Stimulated activated CD8-positive, alpha-beta memory T cell treated with anti-CD3 and anti-CD28 coated beads, Interleukin-4, amount 100 ng/mL, for 4 hours (primary cell): ENCODE measurements around the gene GRID2IP.
"Not testable (repeated sequence)": the region's sequence is repeated elsewhere in the genome, so short reads cannot be mapped to it uniquely, and the experiment has no call there.

Experiments used
- DNase-seq, 2 donors: peaks; one replicate each; pipeline ENCODE4 v3.0.0-alpha.2; 2020; ENCODE audit warnings: low read depth in 2 of 2, low spot score in 1 of 2

The GRID2IP gene

DNA sequence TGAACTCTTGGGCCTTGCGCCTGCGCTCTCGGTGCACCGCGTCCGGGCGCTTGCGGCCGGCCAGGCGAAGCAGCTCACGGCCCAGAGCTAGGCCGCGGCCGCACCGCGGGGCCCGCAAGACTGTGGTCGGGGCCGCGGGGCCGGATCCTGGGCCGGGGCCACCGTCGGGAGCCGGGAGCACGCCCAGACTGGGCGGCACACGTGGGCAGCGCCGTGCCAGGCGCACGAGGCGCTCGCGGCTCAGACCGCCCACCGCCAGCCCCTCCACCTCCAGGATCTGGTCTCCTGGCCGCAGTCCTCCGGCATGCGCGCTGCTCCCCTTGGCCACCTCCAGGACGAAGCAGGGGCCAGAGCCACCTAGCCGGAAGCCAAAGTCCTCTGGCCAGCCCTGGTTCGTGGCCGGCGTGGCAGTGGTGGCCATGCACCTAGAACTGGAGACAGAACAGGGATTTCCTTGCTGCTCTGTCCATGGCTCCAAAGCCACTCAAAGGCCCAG lies at the start of gene GRID2IP:
TSS of gene GRID2IP (minus strand) at position 446 of the 496 bp plus-strand sequence. CDS start at position 421, 25 bp downstream.
- DNase-seq = no peak

DNA sequence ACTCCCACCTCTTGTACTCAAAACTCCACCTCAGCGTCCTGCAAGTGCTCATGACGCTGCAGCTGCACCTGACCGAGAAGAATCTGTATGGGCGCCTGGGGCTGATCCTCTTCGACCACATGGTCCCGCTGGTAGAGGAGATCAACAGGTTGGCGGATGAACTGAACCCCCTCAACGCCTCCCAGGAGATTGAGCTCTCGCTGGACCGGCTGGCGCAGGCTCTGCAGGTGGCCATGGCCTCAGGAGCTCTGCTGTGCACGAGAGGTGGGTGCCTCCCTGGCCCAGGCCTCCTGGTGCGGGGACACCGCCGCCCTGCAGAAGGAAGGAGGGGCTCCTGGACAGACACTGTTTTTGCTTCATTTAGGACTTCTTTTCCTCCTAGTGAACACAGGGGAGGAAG lies 48.8 kb upstream of the GRID2IP start:
- no peak for DNase-seq

DNA sequence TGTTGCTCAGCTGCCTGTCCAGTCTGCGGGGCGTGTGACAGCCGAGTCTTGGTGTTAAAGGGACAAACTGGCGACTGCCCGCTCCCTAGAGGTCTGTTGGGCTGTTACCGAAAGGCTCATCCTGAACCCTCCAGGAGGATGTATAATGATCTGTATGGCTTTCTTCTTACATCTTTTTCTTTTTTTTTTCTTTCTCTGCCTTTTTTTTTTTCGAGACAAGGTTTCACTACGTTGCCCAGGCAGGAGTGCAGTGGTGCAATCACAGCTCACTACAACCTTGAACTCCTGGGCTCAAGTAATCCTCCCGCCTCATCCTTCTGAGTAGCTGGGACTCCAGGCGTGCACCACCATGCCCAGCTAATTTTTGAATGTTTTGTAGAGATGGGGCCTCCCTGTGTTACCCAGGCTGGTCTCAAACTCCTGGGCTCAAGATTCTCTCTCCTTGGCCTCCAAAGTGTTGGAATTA lies 39.4 kb upstream of the GRID2IP start:
- no peak for DNase-seq

DNA sequence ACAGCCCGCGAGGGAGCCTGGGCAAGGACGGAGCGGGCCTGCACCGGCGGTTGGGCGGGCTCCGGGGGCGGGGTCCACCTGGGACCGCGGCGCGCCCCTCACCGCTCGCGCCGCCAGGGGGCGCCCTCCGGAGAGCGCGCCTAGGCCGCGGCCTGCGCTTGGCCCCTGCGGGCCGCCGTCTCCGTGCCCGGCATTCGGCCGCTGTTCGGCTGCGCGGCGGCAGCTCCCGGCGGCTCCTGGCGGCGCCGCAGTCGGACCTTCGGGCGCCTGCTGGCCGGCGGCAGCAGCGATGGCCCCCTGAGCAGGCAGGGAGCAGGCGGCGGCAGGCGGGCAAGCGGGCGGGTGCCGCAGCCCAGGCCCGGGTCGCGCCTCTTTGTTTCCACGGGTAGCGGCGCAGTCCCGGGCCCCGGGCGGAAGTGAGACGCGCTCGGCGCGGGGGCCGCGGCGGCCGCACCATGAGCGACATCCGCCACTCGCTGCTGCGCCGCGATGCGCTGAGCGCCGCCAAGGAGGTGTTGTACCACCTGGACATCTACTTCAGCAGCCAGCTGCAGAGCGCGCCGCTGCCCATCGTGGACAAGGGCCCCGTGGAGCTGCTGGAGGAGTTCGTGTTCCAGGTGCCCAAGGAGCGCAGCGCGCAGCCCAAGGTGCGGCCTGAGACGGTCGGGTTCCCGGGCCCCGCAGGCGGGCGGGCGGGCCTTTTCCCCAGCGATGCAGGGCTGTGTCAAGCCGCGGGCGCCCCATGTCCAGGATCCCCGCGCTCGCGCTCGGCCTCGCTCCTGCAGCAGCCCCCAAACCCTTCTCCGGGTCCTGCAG lies 38.8 kb upstream of the GRID2IP start, which contains the start of gene INTS15:
TSS of gene INTS15 (plus strand) at position 193 of the 816 bp plus-strand sequence. CDS start at position 456, 263 bp downstream.
- peak; percentile 44 to 62 for DNase-seq

DNA sequence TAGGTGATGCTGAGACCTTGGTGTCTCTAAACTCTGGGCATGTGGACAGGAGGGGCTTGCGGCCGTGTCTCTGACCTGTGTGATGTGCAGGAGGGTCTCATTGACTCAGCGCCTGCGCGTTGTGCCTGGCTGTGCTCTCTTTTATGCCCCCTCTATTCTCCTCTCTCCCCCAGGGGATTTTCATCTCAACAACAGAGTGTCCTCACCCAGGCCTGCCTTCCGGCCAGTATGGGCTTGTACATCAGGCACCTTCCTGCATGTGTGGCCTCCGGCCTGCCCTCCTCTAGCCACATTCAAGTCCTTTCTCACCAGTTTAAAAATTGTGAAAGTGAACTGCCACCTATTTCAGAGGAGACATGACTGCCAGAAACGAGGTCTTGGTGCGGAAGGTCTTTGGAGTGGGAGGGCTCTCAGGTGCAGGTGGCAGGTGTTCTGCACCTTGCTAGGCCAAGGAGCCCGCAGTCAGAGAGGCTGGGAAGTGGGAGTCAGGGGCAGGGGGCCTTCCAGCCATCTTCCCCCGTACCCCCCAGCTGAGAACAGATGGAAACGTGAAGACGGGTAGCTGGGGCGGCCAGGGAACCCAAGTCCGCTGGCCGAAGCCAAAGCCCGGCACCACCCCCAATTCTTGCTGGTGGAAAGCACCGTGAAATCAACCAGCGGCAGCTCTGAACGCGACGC lies 38.0 kb upstream of the GRID2IP start:
- no peak for DNase-seq

DNA sequence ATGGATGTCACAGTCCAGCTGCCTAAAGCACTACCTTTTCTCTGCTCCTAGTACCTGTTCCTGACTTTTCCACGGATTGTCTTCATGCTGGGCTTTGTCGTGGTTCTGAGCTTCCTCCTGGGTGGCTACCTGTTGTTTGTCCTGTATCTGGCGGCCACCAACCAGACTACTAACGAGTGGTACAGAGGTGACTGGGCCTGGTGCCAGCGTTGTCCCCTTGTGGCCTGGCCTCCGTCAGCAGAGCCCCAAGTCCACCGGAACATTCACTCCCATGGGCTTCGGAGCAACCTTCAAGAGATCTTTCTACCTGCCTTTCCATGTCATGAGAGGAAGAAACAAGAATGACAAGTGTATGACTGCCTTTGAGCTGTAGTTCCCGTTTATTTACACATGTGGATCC lies 37.3 kb upstream of the GRID2IP start:
- no peak for DNase-seq

DNA sequence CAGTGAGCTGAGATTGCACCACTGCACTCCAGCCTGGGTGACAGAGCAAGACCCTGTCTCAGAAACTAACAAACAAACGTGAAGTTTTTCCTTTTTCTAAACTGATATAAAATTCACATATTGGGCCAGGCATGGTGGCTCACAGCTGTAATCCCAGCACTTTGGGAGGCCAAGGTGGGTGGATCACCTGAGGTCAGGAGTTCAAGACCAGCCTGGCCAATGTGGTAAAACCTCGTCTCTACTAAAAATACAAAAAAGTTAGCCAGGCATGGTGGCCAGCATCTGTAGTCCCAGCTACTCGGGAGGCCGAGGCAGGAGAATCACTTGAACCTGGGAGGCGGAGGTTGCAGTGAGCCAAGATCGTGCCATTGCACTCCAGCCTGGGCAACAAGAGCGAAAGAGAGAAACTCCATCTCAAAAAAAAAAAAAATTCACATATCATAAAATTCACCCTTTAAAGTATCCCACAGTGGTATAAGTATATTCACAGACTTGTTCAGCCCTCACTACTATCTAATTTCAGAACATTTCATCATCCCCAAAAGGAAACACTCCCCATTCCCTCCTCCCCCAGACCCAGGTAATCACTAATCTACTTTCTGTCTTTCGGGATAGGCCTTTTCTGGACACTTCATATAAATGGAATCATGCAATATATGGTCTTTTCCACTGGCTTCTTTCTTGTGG lies 34.6 kb upstream of the GRID2IP start:
- not testable (repeated sequence) for DNase-seq

DNA sequence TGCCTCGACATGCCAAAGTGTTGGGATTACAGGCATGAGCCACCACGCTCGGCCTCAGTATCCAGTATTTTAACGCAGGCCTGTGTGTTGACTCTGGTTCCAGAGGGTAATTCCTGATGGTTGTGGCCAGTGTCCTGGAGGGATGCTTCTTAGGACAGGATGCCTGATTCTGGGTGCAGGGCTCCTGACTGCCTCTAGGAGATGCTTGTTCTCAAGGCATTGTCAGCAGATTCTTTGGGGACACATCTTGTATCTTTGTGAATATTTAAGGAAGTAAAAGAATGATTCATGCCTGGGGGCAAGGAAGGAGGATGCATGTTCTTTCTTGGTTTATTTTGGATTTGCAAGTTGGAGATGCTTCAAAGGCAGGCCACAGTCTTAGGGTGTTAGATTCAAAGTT lies 28.2 kb upstream of the GRID2IP start:
- DNase-seq = no peak

DNA sequence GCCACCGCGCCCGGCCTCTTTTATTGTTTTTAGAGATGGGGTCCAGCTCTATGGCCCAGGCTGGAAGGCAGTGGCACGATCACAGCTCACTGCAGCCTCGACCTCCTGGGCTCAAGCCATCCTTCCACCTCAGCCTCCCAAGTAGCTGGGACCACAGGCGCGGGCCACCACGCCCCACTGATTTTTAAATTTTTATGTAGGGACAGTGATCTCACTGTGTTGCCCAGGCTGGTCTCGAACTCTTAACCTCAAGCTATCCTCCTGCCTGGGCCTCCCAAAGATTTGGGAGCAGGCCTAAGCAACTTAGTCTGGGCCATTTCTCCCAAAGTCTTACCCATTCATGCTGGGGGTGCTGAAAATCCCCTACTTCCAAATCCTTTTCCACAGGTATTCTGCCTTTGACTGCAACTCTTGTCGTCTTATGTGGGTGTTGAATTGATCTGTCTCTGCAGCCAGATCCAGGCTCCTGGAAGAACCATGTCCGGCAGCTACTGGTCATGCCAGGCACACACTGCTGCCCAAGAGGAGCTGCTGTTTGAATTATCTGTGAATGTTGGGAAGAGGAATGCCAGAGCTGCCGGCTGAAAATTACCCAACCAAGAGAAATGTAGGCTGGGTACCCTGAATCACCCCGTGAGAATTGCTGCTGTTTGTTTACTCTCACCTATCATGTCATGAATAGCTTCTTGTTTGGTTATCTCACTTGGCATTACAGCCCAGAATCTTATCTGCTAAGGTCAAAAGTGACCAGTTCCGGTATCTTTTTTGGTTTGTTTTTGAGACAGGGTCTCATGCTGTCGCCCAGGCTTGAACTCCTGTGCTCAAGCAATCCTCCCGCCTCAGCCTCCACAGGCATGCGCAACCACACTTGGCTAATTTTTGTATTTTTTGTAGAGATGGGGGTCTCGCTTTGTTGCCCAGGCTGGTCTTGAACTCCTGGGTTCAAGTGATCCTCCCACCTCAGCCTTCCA lies 27.1 kb upstream of the GRID2IP start:
- no peak for DNase-seq

DNA sequence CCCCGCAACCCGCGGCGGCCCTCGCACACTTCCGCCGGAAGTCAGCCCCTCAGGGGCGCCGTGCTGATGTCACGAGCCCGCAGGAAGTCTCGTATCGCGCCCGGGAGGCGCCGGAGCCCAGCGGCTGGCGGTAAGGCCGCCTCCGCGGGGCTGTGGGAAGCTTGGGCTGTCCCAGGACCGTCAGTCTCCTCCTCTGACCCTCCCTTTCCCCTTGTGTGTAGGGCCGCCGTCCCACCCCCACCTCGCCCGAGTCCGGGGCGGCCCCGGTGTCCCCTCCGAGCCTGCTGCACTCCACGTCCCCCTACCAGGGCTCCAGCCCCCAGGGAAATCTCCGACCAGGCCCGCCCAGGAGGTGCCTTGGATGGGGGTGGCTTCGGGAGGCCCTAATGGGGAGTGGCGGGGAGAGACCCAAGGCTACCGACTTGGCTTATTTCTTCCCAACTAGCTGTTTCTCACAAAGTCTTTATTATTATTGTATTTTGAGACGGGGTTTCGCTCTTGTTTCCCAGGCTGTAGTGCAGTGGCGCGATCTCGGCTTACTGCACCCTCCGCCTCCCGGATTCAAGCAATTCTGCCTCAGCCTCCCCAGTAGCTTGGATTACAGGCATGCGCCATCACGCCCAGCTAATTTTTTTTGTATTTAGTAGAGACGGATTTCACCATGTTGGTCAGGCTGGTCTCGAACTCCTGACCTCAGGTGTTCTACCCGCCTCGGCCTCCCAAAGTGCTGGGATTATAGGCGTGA lies 26.3 kb upstream of the GRID2IP start, which contains the start of gene ZDHHC4:
TSS of gene ZDHHC4 (plus strand) at position 86 of the 745 bp plus-strand sequence. CDS start 3,108 bp downstream, outside the sequence.
- DNase-seq = peak; percentile 71 to 78

DNA sequence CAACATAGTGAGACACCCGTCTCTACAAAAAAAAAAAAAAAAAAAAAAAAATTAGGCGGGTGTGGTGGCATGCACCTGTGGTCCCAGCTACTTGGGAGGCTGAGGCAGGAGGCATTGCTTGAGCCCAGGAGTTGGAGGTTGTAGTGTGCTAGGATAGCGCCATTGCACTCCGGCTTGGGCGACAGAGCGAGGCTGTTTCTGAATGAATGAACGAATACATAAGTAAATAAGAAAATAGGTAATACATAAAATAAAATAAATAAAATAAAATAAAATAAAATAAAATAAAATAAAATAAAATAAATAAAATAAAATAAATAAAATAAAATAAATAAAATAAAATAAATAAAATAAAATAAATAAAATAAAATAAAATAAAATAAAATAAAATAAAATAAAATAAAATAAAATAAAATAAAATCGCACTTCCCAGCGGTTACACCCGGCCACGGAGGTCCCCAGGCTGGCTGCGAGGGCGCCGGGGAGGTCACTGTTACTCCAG lies 25.7 kb upstream of the GRID2IP start:
- DNase-seq = not testable (repeated sequence)

DNA sequence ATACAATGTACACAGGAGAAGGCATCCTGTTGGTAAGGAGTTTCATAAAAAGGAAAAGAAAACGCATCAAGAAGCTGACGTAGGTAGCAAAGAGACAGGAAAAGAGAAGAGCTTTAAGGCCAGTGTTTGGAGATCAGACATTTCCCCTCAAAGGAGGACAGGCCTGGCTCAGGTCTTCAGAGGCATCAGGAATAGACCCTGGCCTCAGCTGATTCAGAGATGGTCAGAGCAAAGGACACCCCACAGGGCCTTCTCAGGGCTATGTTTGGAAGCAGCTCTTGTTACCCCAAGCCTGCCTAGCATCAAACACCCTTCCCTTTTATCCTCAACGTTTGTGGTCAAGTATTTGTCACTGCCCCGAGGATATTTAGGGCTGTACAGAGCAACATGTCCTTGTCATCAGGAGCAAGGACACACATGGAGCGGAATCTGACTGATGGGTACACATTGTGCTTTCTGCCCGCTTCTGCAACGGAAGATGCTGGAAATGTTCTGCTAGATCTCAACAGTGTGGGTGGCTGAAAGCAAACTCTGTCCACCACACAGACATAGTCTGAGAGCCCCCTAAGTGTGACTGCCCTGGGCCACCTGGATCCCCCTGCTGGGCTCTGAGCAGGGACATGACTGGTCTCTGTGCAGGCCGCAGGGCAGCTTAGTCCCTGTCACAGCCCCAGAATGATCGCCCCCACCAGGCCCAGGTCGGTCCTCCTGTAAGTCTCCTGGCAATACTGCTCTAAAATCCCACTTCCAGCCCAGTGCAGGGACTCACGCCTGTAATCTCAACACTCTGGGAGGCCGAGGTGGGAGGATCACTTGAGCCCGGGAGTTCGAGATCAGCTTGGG lies 25.0 kb upstream of the GRID2IP start:
- DNase-seq = no peak

DNA sequence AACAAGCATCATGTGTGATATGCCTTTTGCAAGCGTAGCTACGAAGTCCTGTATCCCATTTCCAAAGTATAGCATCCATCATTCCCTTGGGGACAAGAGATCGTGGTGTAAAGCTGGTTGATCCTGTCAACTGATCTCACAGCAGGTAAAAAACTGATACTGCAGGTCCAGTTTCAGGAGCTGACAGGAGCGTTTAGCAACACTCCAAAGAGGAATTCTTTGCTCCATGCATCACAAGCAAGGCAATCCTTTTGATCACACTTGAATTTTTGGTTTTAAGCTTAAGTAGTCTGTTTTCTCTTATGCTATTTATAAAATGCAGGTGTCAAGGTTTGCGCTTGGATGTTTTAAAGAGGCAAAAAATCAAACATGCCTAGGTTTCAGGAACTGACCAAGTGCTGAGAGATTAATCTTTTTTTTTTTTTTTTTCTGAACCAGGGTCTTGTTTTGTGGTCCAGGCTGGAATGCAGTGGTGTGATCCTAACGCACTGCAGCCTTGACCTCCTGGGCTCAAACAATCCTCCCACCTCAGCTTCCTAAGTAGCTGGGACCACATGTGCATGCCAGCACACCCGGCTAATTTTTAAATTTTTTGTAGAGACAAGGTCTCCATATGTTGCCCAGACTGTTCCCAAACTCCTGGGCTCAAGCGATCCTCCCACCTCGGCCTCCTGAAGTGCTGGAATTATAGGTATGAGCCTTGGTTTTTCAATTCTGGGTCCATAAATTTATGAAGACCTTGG lies 24.2 kb upstream of the GRID2IP start:
- DNase-seq = no peak

DNA sequence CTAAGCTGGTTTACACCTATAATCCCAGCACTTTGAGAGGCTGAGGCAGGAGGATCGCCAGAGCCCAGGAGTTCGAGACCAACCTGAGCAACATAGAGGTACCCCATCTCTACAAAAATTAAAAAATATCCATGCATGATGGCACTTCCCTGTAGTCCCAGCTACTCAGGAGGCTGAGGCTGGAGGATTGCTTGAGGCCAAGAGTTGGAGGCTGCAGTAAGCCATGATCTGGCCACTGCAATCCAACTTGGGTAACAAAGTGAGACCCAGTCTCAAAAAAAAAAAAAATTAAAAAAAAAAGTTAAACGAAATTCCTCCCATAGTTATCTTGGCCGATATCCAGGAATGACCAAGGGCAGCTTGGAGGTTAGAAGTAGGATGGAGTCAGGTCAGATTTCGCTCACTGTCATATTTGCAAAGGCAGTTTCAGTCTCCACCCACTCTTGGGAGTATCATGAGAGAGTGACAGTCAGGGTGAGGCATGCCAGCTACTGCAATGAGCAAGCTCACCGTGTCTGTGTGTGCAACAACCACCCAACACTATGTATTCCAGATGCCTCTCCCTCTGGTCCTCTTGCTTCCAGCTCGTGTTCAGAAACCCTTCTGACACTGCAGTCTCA lies 20.0 kb upstream of the GRID2IP start:
- DNase-seq = no peak

DNA sequence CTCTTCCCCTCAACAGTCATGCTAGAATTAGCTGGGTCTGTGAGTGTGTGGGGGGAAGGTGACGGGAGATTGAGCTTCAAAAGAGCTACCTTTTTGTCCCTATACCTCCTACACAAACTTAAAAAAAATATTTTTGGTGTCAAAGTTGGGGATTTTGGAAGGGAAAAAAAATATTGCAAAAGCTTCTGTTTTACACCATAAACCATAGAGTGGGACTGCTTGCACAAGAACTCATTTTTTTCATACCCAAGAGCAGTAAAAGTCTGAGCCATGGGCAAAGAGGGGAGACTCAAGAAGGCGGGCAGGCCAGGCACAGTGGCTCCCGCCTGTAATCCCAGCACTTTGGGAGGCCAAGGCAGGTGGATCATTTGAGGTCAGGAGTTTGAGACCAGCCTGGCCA lies 16.6 kb upstream of the GRID2IP start:
- DNase-seq = no peak

DNA sequence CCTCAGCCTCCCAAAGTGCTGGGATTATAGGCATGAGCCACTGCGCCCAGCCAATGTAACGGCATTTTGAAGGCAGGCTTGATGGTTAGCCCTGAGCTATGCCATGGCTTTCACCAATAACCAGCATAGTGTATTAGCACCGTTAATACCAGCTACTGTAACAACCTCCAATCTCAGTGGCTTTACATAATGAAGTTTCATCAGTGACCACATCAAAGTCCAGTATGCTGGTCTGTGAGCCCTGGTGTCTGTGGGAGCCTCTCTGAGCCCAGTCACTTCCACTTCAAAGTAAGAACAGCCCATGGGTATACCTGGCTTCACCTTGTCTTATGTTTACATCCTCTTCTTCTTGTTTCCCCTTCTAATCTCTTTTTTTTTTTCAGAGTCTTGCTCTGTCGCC lies 14.4 kb upstream of the GRID2IP start:
- DNase-seq = no peak
